HG03095 (cell line): ENCODE measurements around the gene MYO18A.
"Not testable (repeated sequence)": the region's sequence is repeated elsewhere in the genome, so short reads cannot be mapped to it uniquely, and the experiment has no call there.

Experiments
- ATAC-seq: cut with Tn5 transposase; IDR thresholded peaks from one replicate; pipeline ENCODE4 v1.9.1; 2021; ENCODE audit warnings: moderate library complexity; ENCODE audit not compliant: unreplicated experiment

The MYO18A gene

DNA sequence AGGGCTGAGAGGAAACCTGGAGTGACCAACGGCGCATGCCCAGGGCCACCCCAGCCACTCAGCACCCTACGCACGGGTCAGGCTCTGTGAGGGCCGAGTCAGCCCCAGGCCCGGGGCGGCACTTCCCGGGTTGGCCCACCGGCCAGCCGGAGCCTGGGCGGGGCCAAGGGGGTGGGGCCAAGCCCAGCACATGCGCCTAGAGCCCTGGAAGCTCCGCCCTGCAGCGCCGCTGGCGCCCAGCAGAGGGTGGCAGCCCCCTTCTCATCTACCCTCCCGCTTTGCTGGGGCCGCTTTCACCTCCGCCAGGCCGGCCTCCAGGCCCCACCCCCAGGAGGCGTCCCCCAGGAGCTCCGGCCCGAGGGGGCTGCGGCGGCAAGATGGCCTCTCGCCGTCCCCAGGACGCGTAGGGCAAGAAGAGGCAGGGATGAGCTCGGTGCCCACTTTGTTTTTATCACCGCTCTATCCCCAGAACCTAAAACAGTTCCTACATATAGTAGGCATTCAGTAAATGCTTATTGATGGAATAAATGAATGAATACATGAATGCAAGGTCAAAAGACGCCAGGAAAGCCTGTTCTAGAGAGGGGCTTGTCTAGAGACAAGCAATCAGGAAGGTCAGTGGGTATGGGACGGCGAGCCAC, 31.3 kb downstream of the MYO18A start:
- peak; percentile 72 for ATAC-seq

GRCh38 chr17:29148257-29148789, 31.9 kb downstream of the MYO18A start:
- ATAC-seq: no peak

- ATAC-seq: no peak
Observed at GRCh38 chr17:29147682-29148081, 32.5 kb downstream of the MYO18A start.

DNA sequence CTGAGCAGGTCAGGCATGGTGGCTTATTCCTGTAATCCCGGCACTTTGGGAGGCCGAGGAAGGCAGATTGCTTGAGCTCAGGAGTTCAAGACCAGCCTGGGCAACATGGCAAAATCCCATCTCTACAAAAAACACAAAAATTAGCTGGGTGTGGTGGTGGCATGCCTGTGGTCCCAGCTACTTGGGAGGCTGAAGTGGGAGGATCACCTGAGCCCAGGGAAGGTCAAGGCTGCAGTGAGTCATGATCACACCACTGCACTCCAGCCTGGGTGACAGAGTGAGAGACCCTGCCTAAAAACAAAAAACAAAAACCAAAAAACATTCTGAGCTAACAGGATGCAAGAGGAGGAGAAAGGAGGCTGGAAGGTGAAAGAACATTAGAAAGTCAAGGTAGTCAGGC, 33.0 kb downstream of the MYO18A start:
- not testable (repeated sequence) for ATAC-seq

DNA sequence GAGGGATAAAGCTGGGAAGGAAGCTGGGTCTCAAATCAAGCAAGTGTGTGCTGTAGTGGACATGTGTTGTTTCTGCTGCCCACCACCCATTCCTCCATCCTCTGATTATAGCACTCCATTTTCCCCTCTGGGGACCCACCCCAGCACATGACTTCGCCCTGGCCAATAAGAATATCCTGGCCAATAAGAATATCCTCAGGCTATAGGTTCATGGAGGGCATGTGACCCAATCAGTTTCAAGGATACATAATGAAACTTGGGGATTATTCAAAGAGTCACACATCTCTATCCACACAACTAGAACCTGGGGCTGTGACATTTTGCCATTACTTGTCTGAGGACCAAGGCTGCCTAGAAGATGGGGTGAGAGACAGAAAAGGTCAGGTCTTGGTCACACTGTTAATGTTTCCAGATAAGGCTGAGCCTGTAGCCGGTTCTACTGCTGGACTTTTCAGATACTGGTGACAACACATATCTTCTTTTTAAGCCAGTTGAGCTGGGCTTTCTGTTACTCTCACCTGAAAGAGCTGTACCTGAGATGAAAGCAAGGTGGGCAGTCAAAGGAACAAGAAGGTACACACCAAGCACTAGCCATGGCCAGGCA, 33.7 kb downstream of the MYO18A start:
- no peak for ATAC-seq

- no peak for ATAC-seq
Observed at GRCh38 chr17:29145289-29146073, 34.7 kb downstream of the MYO18A start.

DNA sequence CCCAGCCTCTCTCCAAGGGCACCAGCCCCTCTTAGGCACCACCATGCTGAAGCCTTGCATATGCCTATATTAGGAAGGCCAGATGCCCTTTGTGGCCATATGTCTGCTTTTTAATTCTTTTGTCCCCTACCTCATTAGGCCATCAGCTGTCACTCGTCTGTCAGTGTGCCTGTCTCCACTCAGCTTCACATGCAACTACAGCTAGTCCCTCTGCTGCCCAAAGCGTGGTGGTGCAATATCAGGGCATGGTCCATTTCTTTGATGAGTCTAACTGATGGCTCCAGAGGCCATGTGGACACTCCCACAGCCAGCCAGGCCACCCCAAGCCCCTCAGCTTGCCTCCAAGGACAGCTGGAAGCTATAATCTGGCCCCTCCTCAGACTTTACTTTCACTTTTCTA, 36.3 kb downstream of the MYO18A start:
- ATAC-seq: no peak

GRCh38 chr17:29141514-29141876, 38.7 kb downstream of the MYO18A start:
- ATAC-seq: no peak

GRCh38 chr17:29140631-29141513, 39.3 kb downstream of the MYO18A start:
- no peak for ATAC-seq

GRCh38 chr17:29140051-29140621, 40.1 kb downstream of the MYO18A start:
- peak; percentile 50 for ATAC-seq

DNA sequence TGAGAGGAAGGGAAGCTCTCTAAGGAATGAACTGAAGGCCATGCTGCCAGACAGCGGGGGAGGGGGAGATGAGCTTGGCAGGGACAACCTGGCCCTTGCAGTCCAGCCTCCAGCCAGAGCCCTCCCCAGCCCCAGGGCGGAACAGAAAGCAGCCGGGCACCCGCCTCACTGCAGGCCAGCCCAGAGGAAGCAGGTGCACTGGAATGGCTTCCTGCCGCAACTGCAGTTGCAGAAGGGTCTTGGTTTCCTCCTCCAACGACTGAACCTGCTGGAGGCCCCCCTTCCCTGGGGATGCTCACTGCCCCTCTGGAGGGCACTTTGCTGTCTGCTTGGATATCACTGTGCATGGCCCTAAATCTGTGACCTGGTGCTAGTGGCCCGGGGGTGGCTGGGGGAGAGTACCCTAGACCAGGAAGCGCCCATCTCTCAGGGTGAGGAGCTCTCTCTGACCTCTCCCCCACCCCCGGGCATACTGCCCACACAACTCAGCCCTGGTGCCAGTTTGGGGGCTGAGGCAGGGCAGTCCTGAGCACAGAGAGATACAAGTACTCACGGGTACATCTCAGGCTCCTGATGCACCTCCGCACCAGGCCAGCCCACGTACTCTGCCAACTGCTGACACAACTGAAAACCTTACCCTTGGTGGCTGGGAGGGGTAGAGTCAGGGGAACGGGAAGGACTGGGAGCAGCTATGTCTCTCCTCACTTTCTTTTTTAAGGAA, 41.1 kb downstream of the MYO18A start:
- peak; percentile 31 for ATAC-seq

DNA sequence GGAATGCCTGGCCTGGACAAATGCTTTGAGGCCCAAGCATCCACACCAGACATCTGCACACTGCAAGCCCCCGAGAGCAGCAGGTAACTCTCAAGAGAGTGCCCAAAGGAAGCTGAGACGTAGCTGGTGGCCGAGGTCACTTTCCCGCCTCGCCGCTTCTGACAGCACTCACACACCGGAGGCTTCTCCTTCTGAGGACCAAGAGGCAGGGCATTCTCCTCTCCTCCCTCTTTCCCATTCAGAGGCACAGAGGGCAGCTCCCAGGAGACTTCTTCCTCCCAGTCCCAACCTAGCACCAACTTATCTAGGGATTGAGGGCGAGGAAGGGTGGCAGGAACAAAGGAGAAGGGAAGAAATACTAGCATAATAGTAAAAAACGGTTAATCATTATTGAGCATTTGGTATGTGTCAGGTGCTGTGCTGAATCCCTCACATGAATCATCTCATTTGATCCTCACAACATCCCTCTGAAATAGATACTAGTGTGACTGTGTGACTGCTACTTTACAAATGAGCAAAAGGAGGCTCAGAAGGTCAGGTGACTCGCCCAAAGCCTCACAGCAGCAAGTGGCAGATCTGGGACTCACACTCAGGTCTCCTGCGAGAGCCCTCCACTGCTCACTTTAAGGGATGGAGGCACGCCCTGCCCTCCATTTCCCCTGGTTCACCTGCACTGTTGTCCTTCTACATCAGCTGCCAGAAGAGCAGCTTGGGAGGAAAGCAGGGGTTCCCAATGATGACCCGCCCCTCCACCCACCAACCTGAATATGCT, 41.8 kb downstream of the MYO18A start:
- ATAC-seq: peak; percentile 39

GRCh38 chr17:29136998-29137730, 43.0 kb downstream of the MYO18A start:
- no peak for ATAC-seq

DNA sequence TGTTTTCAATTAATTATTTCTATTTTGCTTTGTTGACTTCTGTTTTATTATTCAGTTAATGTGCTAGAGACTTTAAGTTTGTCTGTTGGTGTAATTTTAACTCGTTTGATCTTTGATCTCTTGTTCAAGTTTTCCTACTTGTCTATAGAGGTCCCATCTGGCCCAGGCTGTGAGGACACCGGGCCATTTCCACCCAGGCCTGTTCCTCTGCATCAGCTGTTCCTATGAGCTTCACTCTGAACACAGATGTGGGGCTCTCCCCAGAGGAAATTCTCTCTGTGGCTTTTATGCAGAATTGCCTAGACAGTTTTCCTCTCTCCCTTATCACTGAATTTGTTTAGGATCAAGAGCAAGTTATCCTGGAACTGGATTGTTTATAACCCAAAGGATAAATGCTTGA, 44.7 kb downstream of the MYO18A start:
- no peak for ATAC-seq

DNA sequence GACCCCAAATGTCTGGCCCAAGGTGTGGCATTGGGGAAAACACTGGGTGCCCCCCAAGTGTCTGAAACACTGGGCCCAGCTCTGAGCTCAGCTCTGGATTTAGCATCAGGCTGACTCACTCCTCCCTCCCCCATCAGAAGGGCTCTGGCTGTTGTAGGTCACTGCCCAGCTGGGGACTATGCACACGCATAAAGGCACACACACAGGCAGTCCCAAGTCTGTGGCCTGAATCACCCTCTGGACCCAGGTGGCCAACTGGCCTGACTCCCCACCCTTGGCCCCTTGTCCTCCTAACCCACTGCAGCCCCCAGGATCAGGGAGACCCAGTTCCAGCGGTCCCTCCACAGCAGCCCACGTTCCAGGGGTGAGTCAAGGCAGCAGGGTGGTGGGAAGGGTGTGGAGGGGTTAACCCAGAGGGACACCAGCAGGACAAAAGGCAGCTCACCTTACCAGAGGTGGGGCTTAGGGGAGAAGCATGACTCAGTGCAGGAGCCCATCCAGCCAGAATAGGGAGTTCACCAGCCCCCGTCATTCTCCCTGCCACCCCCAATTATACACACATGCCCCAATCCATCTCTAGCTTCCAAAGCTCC, 47.0 kb downstream of the MYO18A start:
- no peak for ATAC-seq

GRCh38 chr17:29131814-29132682, 48.1 kb downstream of the MYO18A start:
- ATAC-seq: no peak

DNA sequence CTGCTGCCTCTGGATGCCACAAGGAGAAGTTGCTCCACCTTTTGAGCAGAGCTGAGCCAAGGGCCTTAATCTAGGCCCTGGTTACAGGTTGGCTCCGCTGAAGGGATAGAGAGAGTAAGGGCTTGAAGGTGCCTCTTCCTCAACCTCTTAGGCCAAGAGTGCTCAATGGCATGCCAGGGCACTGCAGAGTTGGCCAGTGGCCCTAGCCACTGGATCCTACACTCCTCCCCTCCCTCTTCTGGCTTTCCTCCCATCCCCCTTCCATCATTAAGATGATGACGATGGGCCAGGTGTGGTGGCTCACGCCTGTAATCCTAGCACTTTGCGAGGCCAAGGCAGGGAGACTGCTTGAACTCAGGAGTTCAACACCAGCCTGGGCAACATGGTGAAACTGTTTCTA, 50.5 kb downstream of the MYO18A start:
- no peak for ATAC-seq
